H1 (cell line): Measurements from ENCODE around the gene ANAPC15. TPM values are rescaled to one million over a fixed set of nuclear protein-coding genes. Genes with fewer than 3 reads are reported as not detected.

Source experiments
- CTCF ChIA-PET: fragments of 300-600 bp; sonication (Branson Sonifier 250); formaldehyde crosslinking; loops from one replicate; lab custom pipeline; 2021; ENCODE audit not compliant: partially characterized antibody; lab: Charles Lee
- POLR2A ChIA-PET: fragments of 300-600 bp; sonication (Branson Sonifier 250); formaldehyde crosslinking; loops from one replicate; lab custom pipeline; 2021; ENCODE audit warnings: inconsistent platforms; ENCODE audit not compliant: partially characterized antibody; lab: Charles Lee
- DNase-seq, 2 experiments: peaks; one replicate each; pipeline versions ENCODE4 v3.0.0 to v3.0.0-alpha.2; 2010 to 2022; ENCODE audit warnings: low spot score in 2 of 2, low read depth in 1 of 2, mixed read lengths in 1 of 2
- FAIRE-seq: peaks from 2 replicates; lab custom pipeline; 2011; peaks lifted over from hg19 to GRCh38; lab: Jason Lieb, UNC
- H2AFZ ChIP-seq: 2 replicates; pipeline ENCODE4 v1.8.1; 2012; ENCODE audit warnings: low read length, inconsistent platforms
- H2AK5ac ChIP-seq: 2 replicates; pipeline ENCODE4 v1.6.1; 2013; ENCODE audit warnings: low read depth, low read length
- H2BK120ac ChIP-seq: replicated peaks from 2 replicates; pipeline ENCODE3; 2013; ENCODE audit warnings: low read depth, low read length, inconsistent platforms
- H2BK12ac ChIP-seq: 2 replicates; pipeline ENCODE4 v1.6.1; 2013; ENCODE audit warnings: low read depth, low read length
- H2BK15ac ChIP-seq: 2 replicates; pipeline ENCODE4 v1.6.1; 2013; ENCODE audit warnings: low read length
- H2BK20ac ChIP-seq: 2 replicates; pipeline ENCODE4 v1.6.1; 2013; ENCODE audit warnings: low read length
- H2BK5ac ChIP-seq: 2 replicates; pipeline ENCODE4 v1.6.1; 2013; ENCODE audit warnings: low read depth, low read length
- H3K14ac ChIP-seq: 2 replicates; pipeline ENCODE4 v1.6.1; 2013; ENCODE audit warnings: inconsistent platforms; ENCODE audit not compliant: insufficient read length
- H3K18ac ChIP-seq: 2 replicates; pipeline ENCODE4 v1.6.1; 2013; ENCODE audit warnings: low read length; ENCODE audit errors: extremely low read depth
- H3K23ac ChIP-seq: 2 replicates; pipeline ENCODE4 v1.6.1; 2013; ENCODE audit warnings: inconsistent platforms; ENCODE audit not compliant: insufficient read length
- H3K23me2 ChIP-seq: 2 replicates; pipeline ENCODE4 v1.6.1; 2013; ENCODE audit warnings: low read depth, low read length
- H3K27ac ChIP-seq: 2 replicates; pipeline ENCODE4 v1.6.1; 2011; ENCODE audit warnings: low read depth, low read length, inconsistent platforms
- H3K27me3 ChIP-seq, 4 experiments: replicated peaks in 1 of 4; 1 replicate in 1 of 4; 2 replicates in 3 of 4; pipeline versions ENCODE4 v1.6.1 to v1.8.1; 2011 to 2013; ENCODE audit warnings: low read length in 3 of 4, mild to moderate bottlenecking in 3 of 4, inconsistent platforms in 2 of 4, mixed read lengths in 2 of 4, moderate library complexity in 1 of 4; ENCODE audit not compliant: control insufficient read depth in 3 of 4, insufficient read depth in 3 of 4; ENCODE audit errors: extremely low read depth in 1 of 4
- H3K36me3 ChIP-seq, 4 experiments: 2 replicates each; pipeline versions ENCODE4 v1.6.1 to v1.8.1; 2011 to 2013; ENCODE audit warnings: mild to moderate bottlenecking in 4 of 4, low read length in 3 of 4, moderate library complexity in 2 of 4, control low read depth in 1 of 4, inconsistent platforms in 1 of 4; ENCODE audit not compliant: insufficient read depth in 4 of 4, control insufficient read depth in 2 of 4
- H3K4ac ChIP-seq: replicated peaks from 2 replicates; pipeline ENCODE3; 2013; ENCODE audit warnings: low read length, low read depth, mixed read lengths, inconsistent platforms; ENCODE audit not compliant: insufficient read length
- H3K4me1 ChIP-seq, 4 experiments: replicated peaks in 1 of 4; 1 replicate in 1 of 4; 2 replicates in 3 of 4; pipeline versions ENCODE4 v1.6.1 to v1.8.1; 2011 to 2013; ENCODE audit warnings: low read length in 3 of 4, inconsistent platforms in 2 of 4, mixed read lengths in 1 of 4; ENCODE audit not compliant: insufficient read depth in 4 of 4, control insufficient read depth in 3 of 4
- H3K4me2 ChIP-seq, 2 experiments: 2 replicates each; pipeline versions ENCODE4 v1.6.1 to v1.8.1; 2011 to 2013; ENCODE audit warnings: low read depth in 2 of 2, low read length in 2 of 2, control low read depth in 1 of 2, inconsistent platforms in 1 of 2, mild to moderate bottlenecking in 1 of 2; ENCODE audit not compliant: insufficient read depth in 1 of 2
- H3K4me3 ChIP-seq, 4 experiments: fragments of 200-600, 300-600 bp in 1 of 4; sonication (generic), shearing (Covaris generic), sonication (Bioruptor Twin) in 1 of 4; 2 replicates each; pipeline versions ENCODE4 v1.5.1 to v1.8.1; 2011 to 2016; ENCODE audit warnings: low read length in 4 of 4, low read depth in 3 of 4, control low read depth in 2 of 4, inconsistent platforms in 2 of 4, mild to moderate bottlenecking in 2 of 4, mixed read lengths in 1 of 4, moderate library complexity in 1 of 4; ENCODE audit not compliant: insufficient read depth in 2 of 4; ENCODE audit errors: extremely low read depth in 1 of 4
- H3K56ac ChIP-seq: replicated peaks from 2 replicates; pipeline ENCODE3; 2013; ENCODE audit warnings: low read depth, mild to moderate bottlenecking, mixed read lengths, low read length, inconsistent platforms; ENCODE audit not compliant: insufficient read length
- H3K79me1 ChIP-seq: 2 replicates; pipeline ENCODE4 v1.6.1; 2013; ENCODE audit warnings: low read depth, low read length, control low read depth
- H3K79me2 ChIP-seq, 2 experiments: 2 replicates each; pipeline versions ENCODE4 v1.6.1 to v1.8.1; 2012 to 2013; ENCODE audit warnings: low read length in 2 of 2, mild to moderate bottlenecking in 2 of 2, inconsistent platforms in 1 of 2; ENCODE audit not compliant: insufficient read depth in 2 of 2, control insufficient read depth in 1 of 2
- H3K9ac ChIP-seq, 4 experiments: replicated peaks in 1 of 4; 1 replicate in 1 of 4; 2 replicates in 3 of 4; pipeline versions ENCODE4 v1.6.1 to v1.8.1; 2011 to 2013; ENCODE audit warnings: low read depth in 3 of 4, low read length in 3 of 4, control low read depth in 2 of 4, mild to moderate bottlenecking in 2 of 4, moderate library complexity in 2 of 4, inconsistent platforms in 1 of 4; ENCODE audit errors: extremely low read depth in 1 of 4
- H3K9me3 ChIP-seq, 2 experiments: 2 replicates each; pipeline versions ENCODE4 v1.6.1 to v1.8.1; 2012 to 2013; ENCODE audit warnings: mild to moderate bottlenecking in 2 of 2, moderate library complexity in 2 of 2, control low read depth in 1 of 2, inconsistent platforms in 1 of 2, low read depth in 1 of 2, low read length in 1 of 2, mixed read lengths in 1 of 2; ENCODE audit not compliant: insufficient read depth in 2 of 2
- H4K20me1 ChIP-seq, 2 experiments: replicated peaks in 1 of 2; 2 replicates each; pipeline versions ENCODE3 to v1.8.1; 2011 to 2013; ENCODE audit warnings: inconsistent platforms in 2 of 2, low read length in 2 of 2, mild to moderate bottlenecking in 1 of 2; ENCODE audit not compliant: insufficient read depth in 2 of 2, control insufficient read depth in 1 of 2
- H4K5ac ChIP-seq: 2 replicates; pipeline ENCODE4 v1.6.1; 2013; ENCODE audit warnings: low read length, low read depth, mixed read lengths, inconsistent platforms; ENCODE audit not compliant: insufficient read length
- H4K8ac ChIP-seq: 2 replicates; pipeline ENCODE4 v1.8.0; 2013; ENCODE audit warnings: mild to moderate bottlenecking, moderate library complexity, low read length, inconsistent platforms; ENCODE audit not compliant: insufficient read depth; ENCODE audit errors: extremely low read depth
- H4K91ac ChIP-seq: replicated peaks from 2 replicates; pipeline ENCODE3; 2013; ENCODE audit warnings: low read length, mixed read lengths, inconsistent platforms; ENCODE audit not compliant: insufficient read length
- EP300 ChIP-seq, 2 experiments: IDR thresholded peaks; 1 replicate in 1 of 2; 2 replicates in 1 of 2; pipeline ENCODE4 v1.6.1; 2011 to 2012; ENCODE audit warnings: low read depth in 2 of 2, low read length in 2 of 2, mild to moderate bottlenecking in 2 of 2, borderline replicate concordance in 1 of 2, inconsistent platforms in 1 of 2, moderate library complexity in 1 of 2
- WGBS, 2 experiments: shearing (Covaris generic) in 1 of 2; methylation state at CpG; one replicate each; pipeline versions ENCODE4 v1.1.6 to v1.1.7; 2013 to 2015; ENCODE audit warnings: low lambda C conversion rate in 2 of 2, mixed read lengths in 2 of 2, inconsistent platforms in 1 of 2, low coverage in 1 of 2, missing lambda C conversion rate in 1 of 2; ENCODE audit not compliant: insufficient replicate concordance in 2 of 2, insufficient coverage in 1 of 2, insufficient read length in 1 of 2; ENCODE audit errors: extremely low coverage in 1 of 2, missing lambda C conversion rate in 1 of 2; 5-methylcytosine and 5-hydroxymethylcytosine counted together
- polyA plus RNA-seq, 7 experiments: library from polyadenylated mRNA; depleted of rRNA in 3 of 7; stranded (reverse) in 5 of 7; unstranded in 2 of 7; fragments of >200 nt in 5 of 7; fragments of 200-250 nt in 2 of 7; gene quantifications; 1 replicate in 5 of 7; 2 replicates in 1 of 7; 4 replicates in 1 of 7; pipeline versions ENCODE4 v1.2.1 to v1.2.3, GENCODE V29; 2011 to 2013; ENCODE audit warnings: missing spikeins in 2 of 7, mixed read lengths in 2 of 7
- total RNA-seq: library from RNA; stranded (reverse); fragmentation: NEBNext Ultra II Directional; extraction: Animal tissue kit (Norgen Biotek cat#: 25700); gene quantifications from 2 replicates; pipeline ENCODE4 v1.2.1, GENCODE V29; 2021

Gene ANAPC15
- total and polyA plus RNA-seq, 2 of the 8 experiments (the other 6 are each of a cell fraction or from before 2014, with no cell fraction given), result 66.2 to 74.9 TPM

DNA sequence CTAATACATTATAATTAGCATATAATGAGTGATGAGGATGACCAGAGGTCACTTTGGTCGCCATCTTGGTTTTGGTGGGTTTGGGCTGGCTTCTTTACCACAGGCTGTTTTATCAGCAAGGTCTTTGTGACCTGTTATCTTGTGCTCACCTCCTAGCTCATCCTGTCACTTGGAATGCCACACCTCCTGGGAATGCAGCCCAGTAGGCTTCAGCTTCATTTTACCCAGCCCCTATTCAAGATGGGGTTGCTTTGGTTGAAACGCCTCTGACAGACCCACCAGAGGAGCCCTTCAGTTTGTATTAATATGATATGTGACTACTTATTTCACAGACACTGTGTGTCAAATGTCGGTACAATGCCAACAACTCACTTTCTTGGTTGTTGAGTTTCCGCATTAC is 43.3 kb upstream of the ANAPC15 start:
- ChIA-PET CTCF (interaction anchor here (0.6 to 10.4 kb wide), 6 partner anchors 12 to 266 kb away, joined by 3 to 71 read pairs (median 3); no protein-coding TSS in a partner anchor), POLR2A (no interaction called here)
- H3K27ac ChIP-seq, result no peak overlapping the region
- no peak overlapping the region for H3K9ac ChIP-seq
- no peak overlapping the region for H3K23ac ChIP-seq
- H2BK5ac ChIP-seq, result no peak overlapping the region
- no peak overlapping the region for H3K4ac ChIP-seq
- no peak overlapping the region for H2BK120ac ChIP-seq
- no peaks in the 10 kb centered on the region for H3K79me1 ChIP-seq
- no peak overlapping the region for H2AK5ac ChIP-seq
- no peak overlapping the region for H2BK12ac ChIP-seq
- no peak for FAIRE-seq
- H3K4me1 ChIP-seq, result no peaks in the 10 kb centered on the region
- H3K56ac ChIP-seq, result no peak overlapping the region
- H4K91ac ChIP-seq, result no peak overlapping the region
- no peaks in the 10 kb centered on the region for H4K20me1 ChIP-seq
- no peak overlapping the region for H4K5ac ChIP-seq
- no peaks in the 10 kb centered on the region for H3K36me3 ChIP-seq
- no peak overlapping the region for H3K14ac ChIP-seq
- H4K8ac ChIP-seq, result no peak overlapping the region
- H3K79me2 ChIP-seq, result no peaks in the 10 kb centered on the region
- no peak overlapping the region for H3K4me3 ChIP-seq
- no peak overlapping the region for H3K4me2 ChIP-seq
- H3K27me3 ChIP-seq, result no peaks in the 10 kb centered on the region
- 91% methylated on average over 4 of the region's 4 CpGs; no CpG with 5 or more reads in 1 of the 2 experiments for WGBS, 2 experiments
- no peaks in the 10 kb centered on the region; the same call in 1 of the 2 replicates for H3K23me2 ChIP-seq
- no peak for TF ChIP-seq EP300 (IDR thresholded peaks at IDR 0.05; ENCODE audit: borderline replicate concordance in 1 of 2, low read depth in 2 of 2, low read length in 2 of 2)
- no peaks in the 10 kb centered on the region for H3K9me3 ChIP-seq
- no peak for DNase-seq
- no peak overlapping the region for H2AFZ ChIP-seq
- H3K18ac ChIP-seq, result no peak overlapping the region
- no peak overlapping the region for H2BK20ac ChIP-seq
- no peak overlapping the region for H2BK15ac ChIP-seq
